Hepatocyte (in vitro differentiated cells): ENCODE measurements around the gene IKBIP. TPM values are rescaled to one million over a fixed set of nuclear protein-coding genes. Genes with fewer than 3 reads are reported as not detected.

Experiments
- DNase-seq: peaks from one replicate; pipeline ENCODE4 v3.0.0-alpha.2; 2016; ENCODE audit warnings: low spot score
- H2AFZ ChIP-seq: fragments of 200-600 bp; sonication (generic); 2 replicates; pipeline ENCODE4 v1.6.0; 2016; ENCODE audit warnings: antibody characterized with exemption, mild to moderate bottlenecking
- H3K27ac ChIP-seq: fragments of 200-600 bp; sonication (generic); 2 replicates; pipeline ENCODE4 v1.5.1; 2016; ENCODE audit warnings: mild to moderate bottlenecking
- H3K27me3 ChIP-seq: fragments of 200-600 bp; sonication (generic); 2 replicates; pipeline ENCODE4 v1.6.1; 2016
- H3K36me3 ChIP-seq: fragments of 200-600 bp; sonication (generic); replicated peaks from 2 replicates; pipeline ENCODE4 v1.5.1; 2016; ENCODE audit warnings: low read depth; ENCODE audit not compliant: insufficient read depth
- H3K4me1 ChIP-seq: fragments of 200-600 bp; sonication (generic); 2 replicates; pipeline ENCODE4 v1.5.1; 2016; ENCODE audit warnings: mild to moderate bottlenecking, moderate library complexity; ENCODE audit not compliant: insufficient read depth
- H3K4me2 ChIP-seq: fragments of 200-600 bp; sonication (generic); 2 replicates; pipeline ENCODE4 v1.6.0; 2016
- H3K4me3 ChIP-seq: fragments of 200-600 bp; sonication (generic); 2 replicates; pipeline ENCODE4 v1.5.1; 2016; ENCODE audit warnings: mild to moderate bottlenecking
- H3K79me2 ChIP-seq: fragments of 200-600 bp; sonication (generic); 2 replicates; pipeline ENCODE4 v1.6.0; 2017; ENCODE audit warnings: mild to moderate bottlenecking
- H3K9me2 ChIP-seq: fragments of 200-600 bp; sonication (generic); replicated peaks from 2 replicates; pipeline ENCODE4 v1.6.0; 2017; ENCODE audit warnings: mild to moderate bottlenecking; ENCODE audit not compliant: insufficient read depth
- H3K9me3 ChIP-seq: fragments of 200-600 bp; sonication (generic); 2 replicates; pipeline ENCODE4 v1.5.1; 2016; ENCODE audit warnings: low read depth, mild to moderate bottlenecking
- H4K20me1 ChIP-seq: fragments of 200-600 bp; sonication (generic); 2 replicates; pipeline ENCODE4 v1.6.0; 2016; ENCODE audit warnings: mild to moderate bottlenecking; ENCODE audit not compliant: insufficient read depth, poor library complexity, severe bottlenecking
- EZH2 ChIP-seq: fragments of 200-600 bp; sonication (generic); IDR thresholded peaks from 2 replicates; pipeline ENCODE4 v1.6.1; 2016; ENCODE audit warnings: antibody characterized with exemption, mild to moderate bottlenecking, borderline replicate concordance
- EZH2phosphoT487 ChIP-seq: fragments of 200-600 bp; sonication (generic); IDR thresholded peaks from one replicate; pipeline ENCODE4 v1.6.1; 2018; ENCODE audit warnings: antibody characterized with exemption, mild to moderate bottlenecking, low read depth, moderate library complexity; ENCODE audit not compliant: unreplicated experiment, severe bottlenecking
- WGBS: methylation state at CpG from one replicate; pipeline ENCODE4 v1.1.6; 2016; ENCODE audit warnings: low lambda C conversion rate; ENCODE audit errors: missing lambda C conversion rate; 5-methylcytosine and 5-hydroxymethylcytosine counted together
- polyA plus RNA-seq: library from polyadenylated mRNA; unstranded; fragments of >200 nt; fragmentation: Nextera tagmentation; extraction: Ambion mirVana; gene quantifications from 2 replicates; pipeline ENCODE4 v1.2.1, GENCODE V29; 2016
- total RNA-seq: library from RNA; depleted of rRNA; stranded (reverse); fragments of >200 nt; gene quantifications from 2 replicates; pipeline ENCODE4 v1.2.3, GENCODE V29; 2014
- TF ChIP-seq, protein P1 (sequence below): fragments of 200-600 bp; sonication (generic); IDR thresholded peaks from 2 replicates; pipeline ENCODE4 v1.5.1; 2016; ENCODE audit warnings: antibody characterized with exemption, mild to moderate bottlenecking; ENCODE audit not compliant: poor library complexity

IKBIP gene
- total and polyA plus RNA-seq, 2 experiments from 2014 or later, result 38.0 to 45.5 TPM

DNA sequence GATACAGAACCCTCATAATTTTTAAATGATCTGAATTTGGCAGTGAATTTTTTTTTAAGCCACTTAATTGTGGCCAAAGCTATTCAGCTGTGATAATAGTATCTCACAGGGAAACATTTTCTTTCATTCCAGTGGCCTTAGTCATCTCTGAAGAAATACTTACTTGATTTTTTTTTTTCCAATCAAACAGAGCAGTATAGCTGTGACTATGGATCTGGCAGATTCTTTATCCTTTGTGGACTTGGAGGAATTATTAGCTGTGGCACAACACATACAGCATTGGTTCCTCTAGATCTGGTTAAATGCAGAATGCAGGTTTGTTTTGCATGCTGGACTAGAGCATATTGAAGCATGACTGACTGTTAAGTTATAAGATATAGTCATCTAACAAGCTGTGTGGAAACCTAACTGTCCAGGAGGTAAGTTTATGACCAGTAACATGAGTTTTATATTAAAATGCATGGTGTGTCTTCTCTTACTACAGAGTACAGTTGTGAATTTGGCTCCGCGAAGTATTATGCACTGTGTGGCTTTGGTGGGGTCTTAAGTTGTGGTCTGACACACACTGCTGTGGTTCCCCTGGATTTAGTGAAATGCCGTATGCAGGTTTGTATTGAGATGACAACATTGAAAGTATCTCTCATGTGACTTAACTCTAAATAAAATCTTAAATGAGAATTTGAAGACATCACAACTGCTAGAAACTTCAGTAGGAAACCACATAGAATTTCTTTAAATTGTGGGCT lies 49.2 kb downstream of the IKBIP start:
- Histone ChIP-seq H3K4me1 (no peaks in the 10 kb centered on the region), H3K9me2 (no peaks in the 10 kb centered on the region), H3K36me3 (no peaks in the 10 kb centered on the region), H3K79me2 (peaks cover 57% of the 10 kb centered on the region), H3K27me3 (no peaks in the 10 kb centered on the region), H3K4me3 (peak overlapping the region; percentile 58), H3K9me3 (no peaks in the 10 kb centered on the region), H3K4me2 (peak overlapping the region; percentile 85), H3K27ac (peak overlapping the region; percentile 95), H4K20me1 (peaks cover 52% of the 10 kb centered on the region), H2AFZ (no peak overlapping the region)
- no peak for TF ChIP-seq EZH2phosphoT487
- TF ChIP-seq, protein P1, sequence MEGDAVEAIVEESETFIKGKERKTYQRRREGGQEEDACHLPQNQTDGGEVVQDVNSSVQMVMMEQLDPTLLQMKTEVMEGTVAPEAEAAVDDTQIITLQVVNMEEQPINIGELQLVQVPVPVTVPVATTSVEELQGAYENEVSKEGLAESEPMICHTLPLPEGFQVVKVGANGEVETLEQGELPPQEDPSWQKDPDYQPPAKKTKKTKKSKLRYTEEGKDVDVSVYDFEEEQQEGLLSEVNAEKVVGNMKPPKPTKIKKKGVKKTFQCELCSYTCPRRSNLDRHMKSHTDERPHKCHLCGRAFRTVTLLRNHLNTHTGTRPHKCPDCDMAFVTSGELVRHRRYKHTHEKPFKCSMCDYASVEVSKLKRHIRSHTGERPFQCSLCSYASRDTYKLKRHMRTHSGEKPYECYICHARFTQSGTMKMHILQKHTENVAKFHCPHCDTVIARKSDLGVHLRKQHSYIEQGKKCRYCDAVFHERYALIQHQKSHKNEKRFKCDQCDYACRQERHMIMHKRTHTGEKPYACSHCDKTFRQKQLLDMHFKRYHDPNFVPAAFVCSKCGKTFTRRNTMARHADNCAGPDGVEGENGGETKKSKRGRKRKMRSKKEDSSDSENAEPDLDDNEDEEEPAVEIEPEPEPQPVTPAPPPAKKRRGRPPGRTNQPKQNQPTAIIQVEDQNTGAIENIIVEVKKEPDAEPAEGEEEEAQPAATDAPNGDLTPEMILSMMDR, result no peak
- TF ChIP-seq EZH2, result no peak
- WGBS, result 63% methylated on average over 3 of the region's 3 CpGs
- DNase-seq, result peak; percentile 26

DNA sequence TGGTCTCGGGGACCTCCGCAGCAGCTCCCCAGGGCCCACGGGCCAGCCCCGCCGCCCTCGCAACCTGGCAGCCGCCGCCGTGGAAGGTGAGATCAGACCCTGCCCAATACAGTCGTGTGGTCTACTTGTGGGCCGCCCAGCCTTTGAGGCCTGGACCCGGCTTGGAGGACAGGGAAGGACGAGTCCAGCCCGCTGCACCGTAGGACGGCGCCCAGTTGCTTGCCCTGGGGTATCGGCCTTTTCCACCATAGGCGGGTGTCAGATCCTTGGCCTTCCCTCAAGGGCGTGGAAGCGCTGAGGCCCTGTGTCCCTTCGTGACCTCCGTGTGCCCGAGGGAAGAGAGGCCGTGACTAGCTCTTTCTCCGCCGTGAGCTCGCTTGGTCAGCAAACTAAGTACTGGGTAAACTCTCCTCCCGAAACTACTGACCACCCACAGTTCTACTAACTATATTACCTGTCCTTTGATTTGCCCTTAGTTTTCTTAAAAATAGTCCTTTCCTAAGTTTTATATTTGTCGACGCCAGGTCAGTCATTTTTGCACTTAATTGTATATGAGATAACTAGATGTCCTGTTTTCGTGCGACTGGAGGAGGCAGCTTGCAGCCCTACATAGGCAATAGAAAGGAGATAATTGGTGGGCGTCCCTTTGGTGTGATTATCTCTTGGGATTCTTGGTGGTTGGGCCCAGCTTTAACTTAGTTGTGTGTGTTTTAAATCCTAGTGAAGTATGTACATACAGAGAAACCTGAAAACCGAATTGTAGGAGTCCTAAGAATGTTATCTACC lies 50.3 kb downstream of the IKBIP start:
- WGBS, result under 1% methylated on average over 32 of the region's 35 CpGs
- no peaks in the 10 kb centered on the region for H3K36me3 ChIP-seq
- H3K27me3 ChIP-seq, result no peaks in the 10 kb centered on the region
- no peaks in the 10 kb centered on the region for H3K4me1 ChIP-seq
- peak overlapping the region; percentile 95 for H3K27ac ChIP-seq
- H3K4me3 ChIP-seq, result peak overlapping the region; percentile 58
- peaks cover 44% of the 10 kb centered on the region for H4K20me1 ChIP-seq
- no peaks in the 10 kb centered on the region for H3K9me2 ChIP-seq
- peak; percentile 59 for DNase-seq
- H3K79me2 ChIP-seq, result peaks cover 54% of the 10 kb centered on the region
- H3K9me3 ChIP-seq, result no peaks in the 10 kb centered on the region
- TF ChIP-seq EZH2, result no peak
- peak overlapping the region; percentile 4 for H2AFZ ChIP-seq
- peak overlapping the region; percentile 85 for H3K4me2 ChIP-seq

DNA sequence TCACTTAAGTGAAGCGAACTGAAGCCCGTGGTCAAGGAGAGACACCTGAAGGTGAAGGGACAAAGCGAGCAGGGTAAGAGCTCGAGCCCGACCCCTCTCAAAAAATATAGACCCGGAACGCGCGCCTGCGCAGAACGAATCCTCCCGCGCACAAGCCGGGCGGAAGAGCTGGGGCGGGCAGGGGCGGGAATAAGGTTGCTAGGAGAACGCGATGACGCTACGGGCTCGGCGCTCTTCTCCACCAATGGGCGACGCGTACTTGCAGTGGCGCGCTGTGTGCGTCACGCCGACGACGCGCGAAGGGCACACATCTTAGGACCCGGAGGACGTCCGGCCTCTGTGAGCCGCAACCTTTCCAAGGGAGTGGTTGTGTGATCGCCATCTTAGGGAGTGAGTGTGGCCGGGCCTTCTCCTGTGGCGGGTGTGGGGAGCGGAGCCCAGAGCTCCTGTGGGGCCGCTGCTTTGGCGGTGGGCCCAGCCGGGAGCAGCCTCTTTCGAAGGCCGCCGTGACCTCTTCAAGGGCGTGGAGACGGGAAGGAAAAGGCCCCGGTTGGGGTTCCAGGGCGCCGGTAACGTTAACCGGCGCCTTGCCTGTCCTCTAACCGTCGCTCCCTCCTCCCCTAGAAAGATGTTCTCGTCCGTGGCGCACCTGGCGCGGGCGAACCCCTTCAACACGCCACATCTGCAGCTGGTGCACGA lies 51.1 kb downstream of the IKBIP start, which contains the start of gene SLC25A3:
Gene SLC25A3 (plus strand): TSS at position 336 of the 699 bp plus-strand sequence. CDS start 293 bp downstream, at position 629.
- 1% methylated on average over 45 of the region's 67 CpGs for WGBS
- H2AFZ ChIP-seq, result peak within 1 kb of the TSS; percentile 38
- no peaks in the 10 kb centered on the region for H3K9me3 ChIP-seq
- H3K4me3 ChIP-seq, result peak within 1 kb of the TSS; percentile 58
- H3K36me3 ChIP-seq, result no peaks in the 10 kb centered on the region
- peaks cover 44% of the 10 kb centered on the region for H4K20me1 ChIP-seq
- TF ChIP-seq EZH2 (no peak), EZH2phosphoT487 (no peak)
- TF ChIP-seq, protein P1, result no peak
- peak within 1 kb of the TSS; percentile 85 for H3K4me2 ChIP-seq
- H3K27me3 ChIP-seq, result no peaks in the 10 kb centered on the region
- DNase-seq, result peak; percentile 99
- H3K9me2 ChIP-seq, result no peaks in the 10 kb centered on the region
- peak within 1 kb of the TSS; percentile 95 for H3K27ac ChIP-seq
- no peaks in the 10 kb centered on the region for H3K4me1 ChIP-seq
- H3K79me2 ChIP-seq, result peaks cover 48% of the 10 kb centered on the region
